NT2/D1 (cell line): ENCODE data around the gene DCDC2.
"Not testable (repeated sequence)": the region's sequence is repeated elsewhere in the genome, so short reads cannot be mapped to it uniquely, and the experiment has no call there.

Experiments used
- DNase-seq: peaks from one replicate; pipeline ENCODE4 v3.0.0-alpha.2; 2011; ENCODE audit warnings: low read depth, low spot score
- H3K27me3 ChIP-seq: 2 replicates; pipeline ENCODE4 v1.6.0; 2011; ENCODE audit warnings: mild to moderate bottlenecking; ENCODE audit not compliant: insufficient read length, insufficient read depth
- H3K36me3 ChIP-seq: 2 replicates; pipeline ENCODE4 v1.6.1; 2011; ENCODE audit warnings: mild to moderate bottlenecking, low read length, mixed read lengths; ENCODE audit not compliant: insufficient read depth, insufficient read length
- H3K4me1 ChIP-seq: 2 replicates; pipeline ENCODE4 v1.5.1; 2011; ENCODE audit not compliant: insufficient read depth, insufficient read length
- H3K4me3 ChIP-seq: 2 replicates; pipeline ENCODE4 v1.5.1; 2011; ENCODE audit warnings: low read depth; ENCODE audit not compliant: insufficient read length
- H3K9ac ChIP-seq: 2 replicates; pipeline ENCODE4 v1.6.0; 2011; ENCODE audit warnings: low read depth; ENCODE audit not compliant: insufficient read length
- H3K9me3 ChIP-seq: 2 replicates; pipeline ENCODE4 v1.5.1; 2011; ENCODE audit warnings: mild to moderate bottlenecking, low read length; ENCODE audit not compliant: insufficient read depth
- SUZ12 ChIP-seq: IDR thresholded peaks from 2 replicates; pipeline ENCODE4 v1.6.1; 2011; ENCODE audit not compliant: insufficient read length, insufficient read depth; ENCODE audit errors: extremely low read depth
- YY1 ChIP-seq: IDR thresholded peaks from 2 replicates; pipeline ENCODE4 v1.6.1; 2011; ENCODE audit not compliant: insufficient read length, insufficient read depth
- ZNF274 ChIP-seq: IDR thresholded peaks from 2 replicates; pipeline ENCODE4 v1.6.1; 2011; ENCODE audit warnings: mild to moderate bottlenecking, low read depth, low read length

DCDC2 gene

DNA sequence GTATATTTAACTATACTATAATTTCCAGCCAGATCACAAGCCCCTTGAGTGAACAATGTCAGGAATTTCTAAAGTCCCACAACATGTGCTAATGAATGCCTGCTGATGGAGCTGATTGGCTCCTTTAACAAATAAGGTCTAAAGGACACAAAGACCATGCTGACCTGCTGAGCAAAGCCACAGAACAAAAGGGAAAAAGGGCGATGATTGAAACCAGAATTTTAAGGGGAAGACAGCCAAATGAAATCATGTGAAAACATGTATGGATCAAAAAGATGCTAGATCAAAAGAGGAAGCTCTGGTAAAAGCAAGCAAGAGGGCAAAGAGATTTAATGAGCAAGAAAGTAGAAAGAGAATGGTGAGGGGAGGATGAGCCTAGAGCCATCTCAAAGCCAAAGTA, 105.6 kb downstream of the DCDC2 start:
- H3K4me1 ChIP-seq: no peaks in the 10 kb centered on the region
- TF ChIP-seq SUZ12 (no peak), YY1 (no peak), ZNF274 (no peak)
- H3K36me3 ChIP-seq: no peaks in the 10 kb centered on the region
- no peak overlapping the region for H3K9ac ChIP-seq
- no peak overlapping the region for H3K4me3 ChIP-seq
- DNase-seq: no peak
- no peaks in the 10 kb centered on the region for H3K27me3 ChIP-seq
- peaks cover 13% of the 10 kb centered on the region for H3K9me3 ChIP-seq

DNA sequence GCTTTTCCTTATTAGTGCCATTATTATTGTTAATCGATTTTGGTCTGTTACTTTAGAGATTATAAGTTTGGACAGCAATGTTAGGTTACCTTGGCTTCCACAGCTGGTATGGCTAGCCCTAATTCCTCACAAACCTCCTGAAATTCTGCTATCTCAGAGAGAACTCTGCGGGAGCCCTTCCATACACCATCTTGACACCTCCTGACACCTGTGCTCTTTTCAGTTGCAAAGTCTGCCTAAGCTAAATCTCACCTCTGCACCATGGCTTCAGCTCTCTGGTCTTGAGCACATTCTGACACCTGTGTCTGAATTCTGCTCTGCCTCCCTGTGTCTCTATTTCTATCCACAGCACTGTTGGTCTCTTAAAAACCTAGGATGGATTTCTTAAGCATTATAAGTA, 106.5 kb downstream of the DCDC2 start:
- Histone ChIP-seq H3K9me3 (peaks cover 13% of the 10 kb centered on the region), H3K4me1 (no peaks in the 10 kb centered on the region), H3K36me3 (no peaks in the 10 kb centered on the region), H3K27me3 (no peaks in the 10 kb centered on the region), H3K9ac (no peak overlapping the region), H3K4me3 (no peak overlapping the region)
- TF ChIP-seq ZNF274 (no peak), YY1 (no peak)
- no peak for DNase-seq

GRCh38 chr6:24249926-24250325, 107.9 kb downstream of the DCDC2 start:
- H3K9me3 ChIP-seq: peaks cover 12% of the 10 kb centered on the region

GRCh38 chr6:24245275-24245674, 112.6 kb downstream of the DCDC2 start:
- Histone ChIP-seq H3K9me3 (no peaks in the 10 kb centered on the region), H3K36me3 (no peaks in the 10 kb centered on the region), H3K9ac (no peak overlapping the region), H3K4me1 (no peaks in the 10 kb centered on the region), H3K27me3 (no peaks in the 10 kb centered on the region), H3K4me3 (no peak overlapping the region)
- TF ChIP-seq SUZ12 (no peak), YY1 (no peak), ZNF274 (no peak)
- no peak for DNase-seq

More at GRCh38 chr6:24249926-24250325, 107.9 kb downstream of the DCDC2 start:
- TF ChIP-seq ZNF274 (no peak), SUZ12 (no peak), YY1 (no peak)
- no peaks in the 10 kb centered on the region for H3K36me3 ChIP-seq
- H3K4me1 ChIP-seq: no peaks in the 10 kb centered on the region
- DNase-seq: no peak
- no peak overlapping the region for H3K4me3 ChIP-seq
- no peak overlapping the region for H3K9ac ChIP-seq
- H3K27me3 ChIP-seq: no peaks in the 10 kb centered on the region

- Histone ChIP-seq H3K4me3 (no peak overlapping the region), H3K4me1 (no peaks in the 10 kb centered on the region), H3K27me3 (no peaks in the 10 kb centered on the region), H3K9me3 (no peaks in the 10 kb centered on the region), H3K36me3 (no peaks in the 10 kb centered on the region), H3K9ac (no peak overlapping the region)
- TF ChIP-seq YY1: no peak
- no peak for TF ChIP-seq SUZ12
- no peak for TF ChIP-seq ZNF274
- DNase-seq: no peak
Observed at GRCh38 chr6:24242924-24243323, 114.9 kb downstream of the DCDC2 start.

DNA sequence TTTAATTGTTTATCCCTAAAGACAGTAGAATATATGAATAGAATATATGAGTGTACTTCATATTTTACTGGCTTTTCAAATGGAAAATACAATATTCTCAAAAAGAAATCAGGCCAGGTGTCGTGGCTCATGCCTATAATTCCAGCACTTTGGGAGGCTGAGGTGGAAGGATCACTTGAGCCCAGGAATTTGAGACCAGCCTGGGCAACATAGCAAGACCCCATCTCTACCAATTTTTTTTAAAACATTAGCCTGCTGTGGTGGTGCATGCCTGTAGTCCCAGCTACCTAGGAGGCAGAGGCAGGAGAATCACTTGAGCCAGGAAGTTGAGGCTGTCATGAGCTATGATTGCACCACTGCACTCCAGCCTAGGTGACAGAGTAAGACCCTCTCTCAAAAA, 116.1 kb downstream of the DCDC2 start:
- not testable (repeated sequence) for DNase-seq, H3K4me3 ChIP-seq, H3K27me3 ChIP-seq, H3K9ac ChIP-seq, H3K9me3 ChIP-seq, H3K36me3 ChIP-seq, H3K4me1 ChIP-seq

GRCh38 chr6:24240943-24241342, 116.9 kb downstream of the DCDC2 start:
- no peaks in the 10 kb centered on the region for H3K36me3 ChIP-seq
- H3K9me3 ChIP-seq: no peaks in the 10 kb centered on the region; the same call in 1 of the 2 replicates
- H3K4me1 ChIP-seq: no peaks in the 10 kb centered on the region
- no peak for DNase-seq
- H3K9ac ChIP-seq: no peak overlapping the region
- no peak overlapping the region for H3K4me3 ChIP-seq
- no peaks in the 10 kb centered on the region for H3K27me3 ChIP-seq
- TF ChIP-seq SUZ12: no peak
- no peak for TF ChIP-seq YY1
- no peak for TF ChIP-seq ZNF274

DNA sequence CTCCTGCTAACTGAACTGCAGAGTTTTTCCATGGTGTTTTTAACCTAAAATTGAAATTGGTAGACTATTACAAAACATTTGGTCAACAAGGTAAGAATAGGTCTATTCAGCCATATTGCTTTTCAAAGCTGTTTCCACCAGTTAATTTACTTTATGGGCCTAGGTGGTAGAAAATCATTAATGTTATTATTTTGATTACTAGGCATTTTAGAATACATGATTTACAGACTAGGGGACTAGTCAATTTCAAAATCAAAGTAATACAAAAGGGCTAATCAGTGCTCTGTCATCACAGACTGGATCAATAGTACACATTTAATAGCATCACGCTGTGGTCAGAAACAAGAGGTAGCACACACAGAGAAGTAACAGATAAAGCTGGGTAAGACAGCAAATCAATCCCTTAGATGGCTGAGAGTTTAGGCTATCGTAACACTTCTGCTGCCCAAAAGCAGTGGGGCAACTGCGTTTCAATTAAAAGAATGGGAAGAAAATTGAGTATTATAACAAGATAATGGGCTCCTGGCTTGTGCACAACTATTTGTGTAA, 117.4 kb downstream of the DCDC2 start:
- Histone ChIP-seq H3K9me3 (no peaks in the 10 kb centered on the region; the same call in 1 of the 2 replicates), H3K36me3 (no peaks in the 10 kb centered on the region), H3K9ac (no peak overlapping the region), H3K4me1 (no peaks in the 10 kb centered on the region), H3K27me3 (no peaks in the 10 kb centered on the region), H3K4me3 (no peak overlapping the region)
- no peak for DNase-seq
- TF ChIP-seq YY1 (no peak), ZNF274 (no peak), SUZ12 (no peak)
